Bronchial epithelial cell (primary cell): ENCODE measurements around the gene FADS1. TPM values are rescaled to one million over a fixed set of nuclear protein-coding genes. Genes with fewer than 3 reads are reported as not detected.
A peak's percentile ranks its signal among the peaks of the same experiment; 100 is the strongest.

ENCODE experiments used
- DNase-seq: peaks from one replicate; pipeline ENCODE4 v3.0.0-alpha.2; 2010; ENCODE audit warnings: low read depth
- FAIRE-seq: peaks from 2 replicates; lab custom pipeline; 2011; peaks lifted over from hg19 to GRCh38; lab: Jason Lieb, UNC
- H3K27me3 ChIP-seq: 2 replicates; pipeline ENCODE4 v1.5.1; 2011; ENCODE audit warnings: low read length; ENCODE audit not compliant: control insufficient read depth, insufficient read depth
- H3K36me3 ChIP-seq: 2 replicates; pipeline ENCODE4 v1.5.1; 2011; ENCODE audit warnings: low read length; ENCODE audit not compliant: control insufficient read depth, insufficient read depth
- H3K4me3 ChIP-seq: 2 replicates; pipeline ENCODE4 v1.5.1; 2011; ENCODE audit warnings: mild to moderate bottlenecking, low read depth, low read length, control low read depth
- CTCF ChIP-seq: IDR thresholded peaks from 2 replicates; pipeline ENCODE4 v1.5.1; 2011; ENCODE audit warnings: mild to moderate bottlenecking, moderate library complexity, low read length, control low read depth, inconsistent platforms; ENCODE audit not compliant: insufficient read depth, severe bottlenecking
- total RNA-seq: library from RNA; depleted of rRNA; stranded (reverse); fragments of >200 nt; gene quantifications from 2 replicates; pipeline ENCODE4 v1.2.1, GENCODE V29; 2014

The FADS1 gene
- total RNA-seq, 1 donor from 2014 or later: 46.9 TPM

GRCh38 chr11:61766353-61766841 is 50.4 kb downstream of the FADS1 start:
- TF ChIP-seq CTCF: no peak
- no peak for FAIRE-seq
- peak; percentile 25 for DNase-seq
- Histone ChIP-seq H3K27me3 (no peaks in the 10 kb centered on the region), H3K4me3 (no peak overlapping the region), H3K36me3 (no peaks in the 10 kb centered on the region)

- no peaks in the 10 kb centered on the region for H3K27me3 ChIP-seq
- no peak for DNase-seq
- no peak for FAIRE-seq
- no peak for TF ChIP-seq CTCF
- H3K36me3 ChIP-seq: no peaks in the 10 kb centered on the region
- no peak overlapping the region for H3K4me3 ChIP-seq
Measured at GRCh38 chr11:61765550-61766253, 51.1 kb downstream of the FADS1 start.

- TF ChIP-seq CTCF: no peak
- H3K4me3 ChIP-seq: no peak overlapping the region
- DNase-seq (no peak), FAIRE-seq (no peak)
- H3K36me3 ChIP-seq: no peaks in the 10 kb centered on the region
- H3K27me3 ChIP-seq: peaks cover 2% of the 10 kb centered on the region
Measured at GRCh38 chr11:61764606-61765260, 52.1 kb downstream of the FADS1 start.

- peaks cover 2% of the 10 kb centered on the region for H3K27me3 ChIP-seq
Measured at GRCh38 chr11:61763930-61764605, 52.7 kb downstream of the FADS1 start.

GRCh38 chr11:61762798-61763197 is 54.0 kb downstream of the FADS1 start:
- Histone ChIP-seq H3K27me3 (peaks cover 2% of the 10 kb centered on the region), H3K36me3 (no peaks in the 10 kb centered on the region), H3K4me3 (no peak overlapping the region)
- FAIRE-seq (no peak), DNase-seq (no peak)
- TF ChIP-seq CTCF: no peak

More at GRCh38 chr11:61763930-61764605, 52.7 kb downstream of the FADS1 start:
- Histone ChIP-seq H3K36me3 (no peaks in the 10 kb centered on the region), H3K4me3 (no peak overlapping the region)
- no peak for TF ChIP-seq CTCF
- no peak for FAIRE-seq
- DNase-seq: no peak
